Astrocyte (in vitro differentiated cells and primary cell): ENCODE measurements around the gene NKAIN2. TPM values are rescaled to one million over a fixed set of nuclear protein-coding genes. Genes with fewer than 3 reads are reported as not detected.

ENCODE experiments used
- DNase-seq: peaks from one replicate; pipeline ENCODE4 v3.0.0-alpha.2; 2010; ENCODE audit warnings: low read depth
- FAIRE-seq: peaks from 2 replicates; lab custom pipeline; 2011; peaks lifted over from hg19 to GRCh38; lab: Jason Lieb, UNC
- H2AFZ ChIP-seq: 2 replicates; pipeline ENCODE4 v1.6.0; 2012; ENCODE audit warnings: low read depth, low read length, inconsistent platforms
- H3K27ac ChIP-seq: 2 replicates; pipeline ENCODE4 v1.5.1; 2011; ENCODE audit warnings: low read depth, low read length, inconsistent platforms
- H3K27me3 ChIP-seq: 2 replicates; pipeline ENCODE4 v1.6.0; 2011; ENCODE audit warnings: low read length, inconsistent platforms; ENCODE audit not compliant: insufficient read depth
- H3K36me3 ChIP-seq: 2 replicates; pipeline ENCODE4 v1.5.1; 2011; ENCODE audit warnings: low read length, inconsistent platforms; ENCODE audit not compliant: insufficient read depth
- H3K4me1 ChIP-seq: 2 replicates; pipeline ENCODE4 v1.5.1; 2011; ENCODE audit warnings: low read length, inconsistent platforms; ENCODE audit not compliant: insufficient read depth
- H3K4me2 ChIP-seq: 2 replicates; pipeline ENCODE4 v1.6.0; 2012; ENCODE audit warnings: low read length, inconsistent platforms
- H3K4me3 ChIP-seq: 2 replicates; pipeline ENCODE4 v1.5.1; 2011; ENCODE audit warnings: low read depth, mild to moderate bottlenecking, low read length, inconsistent platforms; ENCODE audit not compliant: insufficient read depth
- H3K79me2 ChIP-seq: 2 replicates; pipeline ENCODE4 v1.6.0; 2012; ENCODE audit warnings: mild to moderate bottlenecking, low read length, inconsistent platforms; ENCODE audit not compliant: insufficient read depth
- H3K9ac ChIP-seq: 2 replicates; pipeline ENCODE4 v1.6.0; 2012; ENCODE audit warnings: mild to moderate bottlenecking, low read length, inconsistent platforms
- H3K9me3 ChIP-seq: 2 replicates; pipeline ENCODE4 v1.5.1; 2012; ENCODE audit warnings: low read depth, mild to moderate bottlenecking, low read length, inconsistent platforms; ENCODE audit not compliant: insufficient read depth
- H4K20me1 ChIP-seq: 2 replicates; pipeline ENCODE4 v1.6.0; 2012; ENCODE audit warnings: low read length, inconsistent platforms; ENCODE audit not compliant: insufficient read depth
- H3K27ac Mint-ChIP-seq: one replicate; pipeline ENCODE4 v1.8.0; 2021; ENCODE audit warnings: mild to moderate bottlenecking, mixed read lengths; ENCODE audit not compliant: unreplicated experiment
- H3K27me3 Mint-ChIP-seq: one replicate; pipeline ENCODE4 v1.8.0; 2021; ENCODE audit warnings: low read depth, mixed read lengths; ENCODE audit not compliant: unreplicated experiment
- H3K36me3 Mint-ChIP-seq: one replicate; pipeline ENCODE4 v1.8.0; 2021; ENCODE audit warnings: low read depth, mixed read lengths; ENCODE audit not compliant: unreplicated experiment
- H3K4me1 Mint-ChIP-seq: one replicate; pipeline ENCODE4 v1.8.0; 2021; ENCODE audit warnings: low read depth, mixed read lengths; ENCODE audit not compliant: unreplicated experiment
- H3K4me3 Mint-ChIP-seq: one replicate; pipeline ENCODE4 v1.8.0; 2021; ENCODE audit warnings: mild to moderate bottlenecking, moderate library complexity, mixed read lengths; ENCODE audit not compliant: unreplicated experiment
- H3K9me3 Mint-ChIP-seq: one replicate; pipeline ENCODE4 v1.8.0; 2021; ENCODE audit warnings: mild to moderate bottlenecking, mixed read lengths; ENCODE audit not compliant: unreplicated experiment
- EZH2 ChIP-seq: IDR thresholded peaks from 2 replicates; pipeline ENCODE4 v1.6.1; 2012; ENCODE audit warnings: mild to moderate bottlenecking, low read length, inconsistent platforms; ENCODE audit not compliant: insufficient read depth
- total RNA-seq: library from RNA; stranded (reverse); gene quantifications from 2 replicates; pipeline ENCODE4 v1.2.1, GENCODE V29; 2021
- TF ChIP-seq, protein P1 (sequence below): IDR thresholded peaks from 2 replicates; pipeline ENCODE4 v1.5.1; 2011; ENCODE audit warnings: low read depth, mild to moderate bottlenecking, inconsistent platforms, low read length, moderate library complexity; ENCODE audit not compliant: insufficient read depth

The NKAIN2 gene
- total RNA-seq, 1 donor from 2014 or later: 0.07 TPM

DNA sequence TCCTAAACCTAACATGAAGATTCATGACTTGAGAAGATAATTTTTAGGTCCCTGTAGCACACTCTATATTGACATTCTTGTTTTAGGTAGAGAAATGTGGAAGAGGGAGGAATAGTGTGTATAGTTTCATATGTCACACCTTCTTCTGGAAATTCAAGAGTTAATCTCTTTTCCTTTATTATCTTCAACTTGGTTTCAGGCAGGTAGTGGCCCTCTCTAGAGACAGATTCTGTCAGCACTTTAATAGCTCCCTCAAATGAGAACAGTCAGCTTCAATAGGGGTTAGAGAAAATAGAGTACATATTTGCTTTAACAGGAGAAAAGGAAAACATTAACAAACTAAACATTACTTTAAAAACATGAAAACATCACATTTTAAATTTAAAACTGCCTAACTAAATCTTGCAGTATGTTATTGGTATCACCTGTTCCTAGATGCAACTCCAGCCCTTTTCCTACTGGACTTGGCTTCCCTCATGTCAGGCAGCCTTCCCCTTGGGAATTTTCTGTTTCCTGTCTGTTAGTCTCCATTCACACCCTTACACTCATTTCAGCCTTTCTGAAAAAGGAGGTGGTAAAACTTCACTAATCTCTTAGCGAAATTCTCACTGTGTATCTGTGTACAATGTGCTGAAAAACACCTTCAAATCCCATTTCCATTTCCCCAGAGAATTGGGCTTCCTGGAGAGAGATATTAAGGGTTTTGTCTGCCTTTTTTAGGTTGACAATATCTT, 966.3 kb downstream of the NKAIN2 start:
- DNase-seq (no peak), FAIRE-seq (no peak)
- no peak for TF ChIP-seq EZH2
- TF ChIP-seq, protein P1, sequence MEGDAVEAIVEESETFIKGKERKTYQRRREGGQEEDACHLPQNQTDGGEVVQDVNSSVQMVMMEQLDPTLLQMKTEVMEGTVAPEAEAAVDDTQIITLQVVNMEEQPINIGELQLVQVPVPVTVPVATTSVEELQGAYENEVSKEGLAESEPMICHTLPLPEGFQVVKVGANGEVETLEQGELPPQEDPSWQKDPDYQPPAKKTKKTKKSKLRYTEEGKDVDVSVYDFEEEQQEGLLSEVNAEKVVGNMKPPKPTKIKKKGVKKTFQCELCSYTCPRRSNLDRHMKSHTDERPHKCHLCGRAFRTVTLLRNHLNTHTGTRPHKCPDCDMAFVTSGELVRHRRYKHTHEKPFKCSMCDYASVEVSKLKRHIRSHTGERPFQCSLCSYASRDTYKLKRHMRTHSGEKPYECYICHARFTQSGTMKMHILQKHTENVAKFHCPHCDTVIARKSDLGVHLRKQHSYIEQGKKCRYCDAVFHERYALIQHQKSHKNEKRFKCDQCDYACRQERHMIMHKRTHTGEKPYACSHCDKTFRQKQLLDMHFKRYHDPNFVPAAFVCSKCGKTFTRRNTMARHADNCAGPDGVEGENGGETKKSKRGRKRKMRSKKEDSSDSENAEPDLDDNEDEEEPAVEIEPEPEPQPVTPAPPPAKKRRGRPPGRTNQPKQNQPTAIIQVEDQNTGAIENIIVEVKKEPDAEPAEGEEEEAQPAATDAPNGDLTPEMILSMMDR: no peak
- no peak overlapping the region for H3K4me3 ChIP-seq
- Mint-ChIP-seq H3K36me3 (no peaks in the 10 kb centered on the region), H3K9me3 (no peaks in the 10 kb centered on the region), H3K27ac (no peak overlapping the region), H3K4me3 (no peak overlapping the region), H3K27me3 (no peaks in the 10 kb centered on the region), H3K4me1 (no peaks in the 10 kb centered on the region)
- H2AFZ ChIP-seq: no peak overlapping the region
- H3K9me3 ChIP-seq: no peaks in the 10 kb centered on the region
- no peak overlapping the region for H3K27ac ChIP-seq
- no peaks in the 10 kb centered on the region for H3K79me2 ChIP-seq
- H4K20me1 ChIP-seq: no peaks in the 10 kb centered on the region
- H3K27me3 ChIP-seq: no peaks in the 10 kb centered on the region
- H3K4me2 ChIP-seq: no peak overlapping the region
- H3K4me1 ChIP-seq: no peaks in the 10 kb centered on the region
- no peaks in the 10 kb centered on the region for H3K36me3 ChIP-seq
- no peak overlapping the region for H3K9ac ChIP-seq

- Mint-ChIP-seq H3K9me3 (no peaks in the 10 kb centered on the region), H3K4me1 (no peaks in the 10 kb centered on the region), H3K36me3 (no peaks in the 10 kb centered on the region), H3K27me3 (no peaks in the 10 kb centered on the region), H3K27ac (no peak overlapping the region), H3K4me3 (no peak overlapping the region)
- TF ChIP-seq EZH2: no peak
- TF ChIP-seq, protein P1: no peak
- no peaks in the 10 kb centered on the region for H3K79me2 ChIP-seq
- H3K4me2 ChIP-seq: no peak overlapping the region
- no peaks in the 10 kb centered on the region for H3K27me3 ChIP-seq
- H3K4me1 ChIP-seq: no peaks in the 10 kb centered on the region
- DNase-seq (no peak), FAIRE-seq (no peak)
- H4K20me1 ChIP-seq: no peaks in the 10 kb centered on the region
- H3K9ac ChIP-seq: no peak overlapping the region
- no peaks in the 10 kb centered on the region for H3K36me3 ChIP-seq
- no peak overlapping the region for H2AFZ ChIP-seq
- no peak overlapping the region for H3K4me3 ChIP-seq
- no peak overlapping the region for H3K27ac ChIP-seq
- no peaks in the 10 kb centered on the region for H3K9me3 ChIP-seq
Measured at GRCh38 chr6:124770784-124771183, 967.1 kb downstream of the NKAIN2 start.

GRCh38 chr6:124772733-124773319, 969.2 kb downstream of the NKAIN2 start:
- no peaks in the 10 kb centered on the region for H3K9me3 ChIP-seq
- H3K4me2 ChIP-seq: peak overlapping the region; percentile 31
- H2AFZ ChIP-seq: no peak overlapping the region
- H3K27ac ChIP-seq: no peak overlapping the region
- FAIRE-seq (no peak), DNase-seq (peak; percentile 9)
- no peaks in the 10 kb centered on the region for H4K20me1 ChIP-seq
- TF ChIP-seq, protein P1: no peak
- no peak for TF ChIP-seq EZH2
- H3K4me3 ChIP-seq: no peak overlapping the region
- H3K27me3 ChIP-seq: no peaks in the 10 kb centered on the region
- Mint-ChIP-seq H3K36me3 (no peaks in the 10 kb centered on the region), H3K9me3 (no peaks in the 10 kb centered on the region), H3K4me1 (no peaks in the 10 kb centered on the region), H3K4me3 (no peak overlapping the region), H3K27me3 (no peaks in the 10 kb centered on the region), H3K27ac (no peak overlapping the region)
- H3K4me1 ChIP-seq: no peaks in the 10 kb centered on the region
- H3K36me3 ChIP-seq: no peaks in the 10 kb centered on the region
- no peak overlapping the region for H3K9ac ChIP-seq
- no peaks in the 10 kb centered on the region for H3K79me2 ChIP-seq
